Common myeloid progenitor, CD34-positive (primary cell): ENCODE results near the gene NKTR.

Experiments
- CTCF ChIA-PET: fragments of 350-600 bp; sonication (Branson Sonifier 250); formaldehyde crosslinking; loops from one replicate; lab custom pipeline; 2021; ENCODE audit warnings: antibody characterized with exemption; lab: Charles Lee
- POLR2A ChIA-PET: fragments of 350-600 bp; sonication (Branson Sonifier 250); formaldehyde crosslinking; loops from one replicate; lab custom pipeline; 2021; ENCODE audit warnings: antibody characterized with exemption; lab: Charles Lee
- DNase-seq, 3 donors: peaks; one replicate each; pipeline versions ENCODE4 v3.0.0 to v3.0.0-alpha.2; 2013
- H3K27ac ChIP-seq, 2 experiments: 1 replicate in 1 of 2; 2 replicates in 1 of 2; pipeline ENCODE4 v1.7.0; 2013; ENCODE audit warnings: inconsistent platforms in 2 of 2, low read length in 2 of 2, mild to moderate bottlenecking in 2 of 2, low read depth in 1 of 2, moderate library complexity in 1 of 2; ENCODE audit not compliant: severe bottlenecking in 2 of 2, insufficient read depth in 1 of 2, poor library complexity in 1 of 2
- H3K27me3 ChIP-seq, 5 experiments: replicated peaks in 2 of 5; 1 replicate in 3 of 5; 2 replicates in 2 of 5; pipeline versions ENCODE4 v1.6.1 to v1.7.0; 2013; ENCODE audit warnings: low read length in 4 of 5, mild to moderate bottlenecking in 2 of 5, moderate library complexity in 2 of 5, inconsistent platforms in 1 of 5; ENCODE audit not compliant: insufficient read depth in 5 of 5, control insufficient read depth in 4 of 5
- H3K36me3 ChIP-seq, 4 experiments: 1 replicate in 2 of 4; 2 replicates in 2 of 4; pipeline versions ENCODE4 v1.6.1 to v1.7.0; 2013; ENCODE audit warnings: low read length in 3 of 4, control low read depth in 1 of 4, mild to moderate bottlenecking in 1 of 4; ENCODE audit not compliant: control insufficient read depth in 4 of 4, insufficient read depth in 4 of 4
- H3K4me1 ChIP-seq, 4 experiments: 1 replicate in 3 of 4; 2 replicates in 1 of 4; pipeline versions ENCODE4 v1.6.1 to v1.7.1; 2013; ENCODE audit warnings: low read length in 3 of 4, mild to moderate bottlenecking in 3 of 4, control low read depth in 1 of 4, inconsistent platforms in 1 of 4, moderate library complexity in 1 of 4; ENCODE audit not compliant: control insufficient read depth in 4 of 4, insufficient read depth in 4 of 4; ENCODE audit errors: control extremely low read depth in 1 of 4
- H3K4me3 ChIP-seq, 7 experiments: 1 replicate in 4 of 7; 2 replicates in 3 of 7; pipeline versions ENCODE4 v1.5.1 to v1.7.0; 2013; ENCODE audit warnings: mild to moderate bottlenecking in 7 of 7, low read length in 6 of 7, moderate library complexity in 6 of 7, inconsistent platforms in 2 of 7, low read depth in 2 of 7, control low read depth in 1 of 7; ENCODE audit not compliant: insufficient read depth in 4 of 7, control insufficient read depth in 1 of 7; ENCODE audit errors: extremely low read depth in 1 of 7
- H3K9me3 ChIP-seq, 5 experiments: 1 replicate in 4 of 5; 2 replicates in 1 of 5; pipeline versions ENCODE4 v1.6.1 to v1.7.1; 2013; ENCODE audit warnings: low read length in 4 of 5, mild to moderate bottlenecking in 2 of 5, inconsistent platforms in 1 of 5, low read depth in 1 of 5, moderate library complexity in 1 of 5; ENCODE audit not compliant: control insufficient read depth in 4 of 5, insufficient read depth in 2 of 5; ENCODE audit errors: control extremely low read depth in 1 of 5
- WGBS: methylation state at CpG from one replicate; pipeline ENCODE4 v1.1.5; 2013; ENCODE audit not compliant: insufficient coverage; 5-methylcytosine and 5-hydroxymethylcytosine counted together

NKTR gene

DNA sequence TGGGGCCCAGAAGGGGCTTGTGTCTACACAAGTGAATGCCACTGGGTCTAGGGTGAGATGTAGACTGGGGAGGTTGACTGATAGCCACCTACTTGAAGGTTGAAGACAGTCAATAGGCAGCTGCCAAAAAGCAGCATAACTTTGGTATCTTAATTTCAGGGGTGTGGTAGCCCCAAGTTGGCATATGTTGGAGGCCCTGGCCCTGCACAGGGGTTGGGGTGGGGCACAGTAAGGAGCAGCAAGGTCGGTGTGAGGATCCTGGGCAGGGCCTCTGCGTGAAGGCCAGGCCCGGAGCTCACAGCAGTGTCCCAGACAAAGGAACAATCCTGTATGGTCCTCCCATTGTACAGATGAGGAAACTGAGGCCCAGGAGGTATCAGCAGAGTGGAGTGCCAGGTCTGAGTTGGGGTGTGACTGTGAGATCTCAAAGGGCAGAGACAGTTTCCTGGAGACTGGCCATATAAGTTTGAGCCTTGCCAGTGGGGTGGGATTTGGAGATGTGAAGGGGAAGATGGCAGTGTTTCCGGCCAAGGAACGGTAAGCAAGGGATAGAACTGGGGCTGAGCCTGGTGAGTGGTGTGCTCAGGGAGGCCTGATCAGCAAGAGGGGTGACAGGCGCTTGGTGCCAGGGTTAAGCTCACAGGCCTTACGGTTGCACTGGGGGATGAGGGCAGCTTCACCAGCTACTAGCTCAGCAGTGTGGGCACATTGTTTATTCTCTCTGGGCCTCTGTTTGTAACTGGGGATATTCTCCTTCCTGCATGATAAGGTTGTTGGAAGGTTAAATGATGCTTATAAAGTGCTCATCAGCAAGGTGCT is 86.6 kb downstream of the NKTR start:
- ChIA-PET POLR2A (no interaction called here), CTCF (no interaction called here)
- peaks cover 0 to 9% (median 0%) of the 10 kb centered on the region in 5 experiments for H3K9me3 ChIP-seq
- DNase-seq: no peak
- H3K36me3 ChIP-seq: no peaks in the 10 kb centered on the region
- peaks cover 0 to 9% (median 3%) of the 10 kb centered on the region in 4 experiments for H3K4me1 ChIP-seq
- H3K27ac ChIP-seq: no peak overlapping the region
- WGBS: 100% methylated on average over 7 of the region's 7 CpGs
- peaks cover 0 to 63% (median 9%) of the 10 kb centered on the region in 5 experiments for H3K27me3 ChIP-seq
- no peak overlapping the region for H3K4me3 ChIP-seq

DNA sequence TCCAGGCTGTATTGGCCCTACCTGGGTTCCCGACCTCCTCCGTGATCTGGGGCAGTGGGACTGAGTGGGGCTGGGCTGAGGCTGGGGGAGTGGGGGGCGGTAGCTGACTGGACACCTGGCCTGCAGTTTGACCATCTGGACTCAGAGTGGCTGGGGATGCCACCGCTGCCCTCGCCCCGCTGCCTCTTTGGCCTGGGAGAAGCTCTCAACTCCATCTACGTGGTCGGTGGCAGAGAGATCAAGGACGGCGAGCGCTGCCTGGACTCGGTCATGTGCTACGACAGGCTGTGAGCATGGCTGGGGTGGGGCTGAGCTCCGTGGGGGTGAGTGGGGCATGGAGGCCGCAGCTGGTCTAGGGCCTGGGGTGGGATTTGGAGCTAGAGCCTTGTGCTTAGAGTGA is 87.5 kb downstream of the NKTR start:
- Histone ChIP-seq H3K27me3 (peaks cover 0 to 60% (median 9%) of the 10 kb centered on the region in 5 experiments), H3K4me3 (no peak overlapping the region), H3K36me3 (no peaks in the 10 kb centered on the region), H3K9me3 (peaks cover 0 to 9% (median 0%) of the 10 kb centered on the region in 5 experiments), H3K27ac (no peak overlapping the region), H3K4me1 (peaks cover 0 to 9% (median 3%) of the 10 kb centered on the region in 4 experiments)
- CTCF ChIA-PET: no interaction called here
- POLR2A ChIA-PET: no interaction called here
- 96% methylated on average over 14 of the region's 15 CpGs for WGBS
- no peak for DNase-seq

DNA sequence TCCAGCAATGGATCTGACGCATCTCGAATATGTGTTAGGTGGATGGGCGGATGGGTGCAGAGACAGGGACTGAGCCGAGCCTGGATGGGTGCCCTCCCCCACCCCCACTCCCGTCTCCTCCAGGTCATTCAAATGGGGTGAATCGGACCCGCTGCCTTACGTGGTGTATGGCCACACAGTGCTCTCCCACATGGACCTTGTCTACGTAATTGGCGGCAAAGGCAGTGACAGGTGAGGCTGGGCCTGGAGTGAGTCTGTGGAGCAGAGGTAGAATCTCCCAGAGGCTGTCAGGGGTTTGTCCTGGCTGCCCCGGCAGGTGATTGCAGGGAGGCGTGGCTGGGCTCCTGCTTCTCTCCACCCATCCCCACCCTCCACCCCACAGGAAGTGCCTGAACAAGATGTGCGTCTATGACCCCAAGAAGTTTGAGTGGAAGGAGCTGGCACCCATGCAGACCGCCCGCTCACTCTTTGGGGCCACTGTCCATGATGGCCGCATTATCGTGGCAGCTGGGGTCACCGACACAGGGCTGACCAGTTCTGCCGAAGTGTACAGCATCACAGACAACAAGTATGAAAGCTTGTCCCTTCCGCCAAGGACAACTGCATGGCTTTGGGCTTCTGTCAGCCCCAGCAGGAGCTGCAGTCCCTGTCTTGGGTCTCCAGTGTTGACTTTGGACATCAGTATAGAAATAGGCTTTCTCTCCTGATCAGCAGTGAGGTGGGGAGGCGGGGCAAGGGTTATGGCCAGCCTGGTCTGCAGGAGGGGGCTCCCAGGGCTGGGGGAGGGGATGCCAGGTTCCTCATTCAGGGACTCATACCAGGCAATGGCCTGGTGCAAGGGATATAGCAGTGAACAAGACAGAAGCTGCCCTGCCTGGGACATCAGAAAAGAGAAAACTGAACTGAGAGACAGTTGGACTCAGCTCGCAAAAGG is 88.3 kb downstream of the NKTR start:
- 92% methylated on average over 20 of the region's 22 CpGs for WGBS
- DNase-seq: no peak
- CTCF ChIA-PET: no interaction called here

DNA sequence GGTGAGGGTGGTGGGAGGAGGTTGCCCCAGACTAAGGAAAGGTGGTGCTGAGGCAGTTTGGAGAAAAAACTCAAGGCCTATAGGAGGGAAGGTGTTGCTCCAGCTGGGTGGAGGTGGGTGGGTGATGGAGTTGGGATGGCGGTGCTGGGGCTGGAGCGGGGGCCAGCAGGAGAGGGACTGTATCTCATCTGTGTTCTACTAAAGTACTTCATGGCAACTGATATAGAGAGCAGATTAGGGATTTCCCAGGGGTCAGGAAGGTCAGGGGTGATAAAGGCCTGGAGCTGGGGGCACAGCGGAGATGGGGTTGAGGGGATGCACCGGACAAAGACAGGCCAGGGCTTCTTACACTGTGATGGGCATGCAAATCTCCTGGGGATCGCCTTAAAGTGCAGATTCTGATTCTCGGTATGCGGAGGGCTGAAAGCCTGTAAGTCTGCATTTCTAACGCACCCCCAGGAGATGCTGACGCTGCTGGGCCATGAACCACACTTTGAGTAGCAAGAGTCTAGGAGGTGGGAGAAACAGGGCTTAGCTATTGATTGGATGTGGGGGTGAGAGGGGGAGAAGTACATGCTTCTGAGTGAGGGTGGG is 89.0 kb downstream of the NKTR start:
- ChIA-PET POLR2A (no interaction called here), CTCF (no interaction called here)
- Histone ChIP-seq H3K4me1 (peaks cover 0 to 9% (median 3%) of the 10 kb centered on the region in 4 experiments), H3K27me3 (peaks cover 0 to 52% (median 9%) of the 10 kb centered on the region in 5 experiments), H3K27ac (no peak overlapping the region), H3K36me3 (no peaks in the 10 kb centered on the region), H3K9me3 (peaks cover 0 to 9% (median 0%) of the 10 kb centered on the region in 5 experiments), H3K4me3 (no peak overlapping the region)
- 74% methylated on average over 7 of the region's 9 CpGs for WGBS
- DNase-seq: no peak

More for the DNA sequence above, 88.3 kb downstream of the NKTR start:
- Histone ChIP-seq H3K4me1 (peaks cover 0 to 9% (median 3%) of the 10 kb centered on the region in 4 experiments), H3K36me3 (no peaks in the 10 kb centered on the region), H3K9me3 (peaks cover 0 to 9% (median 0%) of the 10 kb centered on the region in 5 experiments), H3K4me3 (no peak overlapping the region), H3K27ac (no peak overlapping the region), H3K27me3 (peaks cover 0 to 56% (median 8%) of the 10 kb centered on the region in 5 experiments)
- POLR2A ChIA-PET: no interaction called here

DNA sequence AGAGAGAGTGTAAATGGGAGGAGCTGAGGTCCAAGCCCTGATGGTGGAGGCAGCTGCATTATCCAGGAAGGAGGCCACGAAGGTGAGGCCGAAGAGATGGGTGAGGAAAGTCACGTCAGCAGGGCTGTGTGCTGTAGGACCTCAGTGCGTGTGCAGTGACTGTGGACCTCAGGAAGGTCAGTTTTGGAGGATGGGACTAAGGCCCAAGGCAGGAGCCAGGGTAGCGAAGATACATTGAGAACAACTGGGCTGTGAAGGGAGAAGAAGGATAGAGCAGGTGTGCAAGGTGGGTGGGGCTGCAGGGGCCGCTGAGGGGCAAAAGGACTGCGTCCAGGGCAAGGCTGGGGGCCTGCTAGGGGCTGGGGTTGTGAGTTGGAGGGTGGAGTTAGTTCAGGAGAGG is 89.7 kb downstream of the NKTR start:
- DNase-seq: no peak
- CTCF ChIA-PET: no interaction called here
- Histone ChIP-seq H3K4me1 (peaks cover 0 to 9% (median 3%) of the 10 kb centered on the region in 4 experiments), H3K27me3 (peaks cover 0 to 47% (median 10%) of the 10 kb centered on the region in 5 experiments), H3K9me3 (peaks cover 0 to 9% (median 0%) of the 10 kb centered on the region in 5 experiments), H3K27ac (no peak overlapping the region), H3K4me3 (no peak overlapping the region), H3K36me3 (no peaks in the 10 kb centered on the region)
- POLR2A ChIA-PET: no interaction called here
- 96% methylated on average over 7 of the region's 7 CpGs for WGBS

DNA sequence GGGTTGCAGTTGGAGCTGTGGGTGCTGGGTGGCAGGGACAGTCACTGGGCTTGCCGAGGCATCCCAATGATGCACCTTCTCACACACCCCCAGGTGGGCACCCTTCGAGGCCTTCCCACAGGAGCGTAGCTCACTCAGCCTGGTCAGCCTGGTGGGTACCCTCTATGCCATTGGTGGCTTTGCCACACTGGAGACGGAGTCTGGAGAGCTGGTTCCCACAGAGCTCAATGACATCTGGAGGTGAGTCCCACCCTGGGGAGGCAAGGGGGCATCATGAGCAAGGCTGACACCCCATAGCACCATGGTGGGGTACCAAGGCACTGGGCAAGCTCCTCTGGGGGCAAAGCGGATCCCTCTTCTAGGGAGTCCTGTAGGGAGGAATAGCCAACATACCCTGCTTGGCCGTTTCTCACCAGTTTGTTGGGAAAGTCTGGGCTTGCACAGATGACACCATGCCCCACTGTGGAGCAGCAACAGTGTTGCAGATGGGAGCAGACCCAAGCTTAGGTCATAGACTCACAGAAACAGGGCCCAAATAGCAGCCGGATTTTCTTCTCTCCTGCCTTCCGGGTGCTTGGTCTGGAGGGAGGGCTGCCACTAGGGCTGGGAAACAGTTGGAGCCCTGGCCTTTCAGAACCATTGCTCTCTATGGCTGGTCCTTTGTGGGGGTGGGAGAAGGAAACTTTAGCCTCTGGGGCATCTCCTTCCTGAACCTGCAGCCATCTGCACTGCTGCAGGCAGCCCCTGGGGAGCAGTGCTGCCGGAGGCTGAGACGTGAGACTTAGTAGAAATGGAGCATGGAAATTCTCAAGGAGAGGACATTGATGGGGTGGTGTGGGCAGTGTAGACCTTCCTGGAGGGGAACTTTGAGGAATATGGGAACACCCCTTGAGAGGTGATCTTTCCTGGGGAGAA is 90.5 kb downstream of the NKTR start:
- peaks cover 0 to 6% (median 0%) of the 10 kb centered on the region in 5 experiments for H3K9me3 ChIP-seq

More for the DNA sequence above, 90.5 kb downstream of the NKTR start:
- Histone ChIP-seq H3K27me3 (peaks cover 0 to 45% (median 11%) of the 10 kb centered on the region in 5 experiments), H3K36me3 (no peaks in the 10 kb centered on the region), H3K4me1 (peaks cover 0 to 3% (median 1%) of the 10 kb centered on the region in 4 experiments), H3K4me3 (no peak overlapping the region), H3K27ac (no peak overlapping the region)
- 83% methylated on average over 9 of the region's 10 CpGs for WGBS
- POLR2A ChIA-PET: interaction anchor here (1.2 kb wide), 1 partner anchor 10 kb away, joined by 3 read pairs; no protein-coding TSS in a partner anchor
- CTCF ChIA-PET: no interaction called here
- no peak for DNase-seq
